HG03103 (cell line): ENCODE measurements around the gene SPTB.
A peak's percentile ranks its signal among the peaks of the same experiment; 100 is the strongest.
"Not testable (repeated sequence)": the region's sequence is repeated elsewhere in the genome, so short reads cannot be mapped to it uniquely, and the experiment has no call there.

Source experiments
- ATAC-seq: cut with Tn5 transposase; IDR thresholded peaks from one replicate; pipeline ENCODE4 v1.9.1; 2021; ENCODE audit warnings: low read depth; ENCODE audit not compliant: unreplicated experiment

Gene SPTB

GRCh38 chr14:64879635-64880220 lies at the start of gene SPTB:
Gene SPTB (minus strand): TSS chr14:64879907. CDS start chr14:64823094, 56,813 bp downstream.
- ATAC-seq: no peak

- no peak for ATAC-seq
These were observed 49.3 kb upstream of the SPTB start for GRCh38 chr14:64929014-64929359.

DNA sequence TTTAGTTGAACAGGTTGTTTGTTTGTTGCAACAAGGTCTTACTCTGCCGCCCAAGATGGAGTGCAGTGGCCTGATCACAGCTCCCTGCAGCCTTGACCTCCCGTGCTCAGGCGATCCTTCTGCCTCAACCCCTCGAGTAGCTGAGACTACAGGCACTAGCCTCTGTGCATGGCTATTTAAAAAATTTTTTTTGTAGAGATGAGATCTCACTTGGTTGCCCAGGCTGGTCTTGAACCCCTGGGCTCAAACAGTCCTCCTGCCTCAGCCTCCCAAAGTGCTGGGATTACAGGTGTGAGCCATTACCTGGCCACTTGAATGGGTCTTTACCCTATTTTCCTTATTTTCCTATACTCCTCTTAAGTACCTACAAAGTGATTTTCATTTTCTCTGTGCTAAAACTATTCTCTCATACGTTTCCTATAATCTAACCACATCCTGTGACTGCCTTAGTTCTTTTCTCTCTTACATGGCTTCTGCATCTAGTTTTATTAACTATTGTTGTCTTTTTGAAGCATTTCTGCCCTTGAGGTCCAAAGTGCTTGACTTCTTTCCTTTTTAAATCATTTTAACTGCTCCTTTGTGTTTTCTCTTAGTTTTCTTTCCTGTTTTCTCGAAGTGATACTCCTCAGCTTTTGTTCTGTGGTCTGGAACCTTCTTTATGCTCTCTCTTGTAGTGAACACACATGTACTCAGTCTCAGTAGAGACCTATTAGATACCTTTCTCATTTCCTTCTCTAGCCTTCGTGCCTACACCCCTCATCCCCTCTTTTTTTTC lies 48.7 kb upstream of the SPTB start:
- no peak for ATAC-seq

DNA sequence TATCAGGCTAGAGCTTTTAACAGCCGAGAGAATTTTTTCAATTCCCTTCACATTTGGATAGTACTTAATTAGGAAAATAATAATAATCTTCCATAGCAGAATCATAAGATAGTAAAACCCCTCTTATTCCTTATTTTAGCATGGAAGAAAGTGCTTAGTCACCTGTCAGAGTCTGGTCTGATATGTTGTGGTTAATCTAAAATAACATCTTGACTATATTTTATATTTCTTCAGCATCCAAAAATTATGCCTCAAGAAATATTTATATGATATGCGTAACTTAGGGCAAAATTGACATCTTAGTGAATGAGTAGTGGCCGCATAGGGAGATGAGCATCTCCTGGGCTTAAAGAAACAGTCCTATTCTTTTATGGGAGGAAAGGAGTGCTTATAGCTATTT lies 47.3 kb upstream of the SPTB start:
- ATAC-seq: no peak

DNA sequence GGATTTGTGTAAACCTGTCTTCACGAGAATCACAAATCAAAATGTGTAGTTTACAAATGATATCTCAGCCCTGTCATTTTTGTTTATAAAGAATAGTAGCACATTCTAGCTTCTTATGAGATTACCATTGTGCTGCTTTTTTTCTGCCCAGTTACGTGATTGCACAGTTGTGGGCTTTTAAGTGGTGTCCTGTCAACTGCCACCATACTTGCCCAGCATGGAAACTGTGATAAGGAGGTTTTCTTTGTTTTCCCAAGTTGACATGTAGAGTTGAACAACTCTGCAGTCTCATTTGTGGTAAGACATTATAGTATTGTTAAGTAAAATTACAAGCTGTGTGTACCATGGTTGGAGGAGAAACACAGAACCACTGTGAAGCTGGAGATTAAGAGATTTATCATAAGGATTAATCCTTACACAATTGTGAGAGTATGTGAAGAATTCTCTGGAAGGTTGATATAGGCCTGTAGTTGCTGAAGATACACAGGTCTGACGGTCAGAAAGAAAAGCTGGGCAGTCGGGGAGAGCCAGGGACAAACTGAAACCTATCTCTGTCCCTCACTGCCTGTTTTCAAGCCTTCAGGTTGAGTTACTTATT lies 46.8 kb upstream of the SPTB start:
- no peak for ATAC-seq

GRCh38 chr14:64923015-64923414 lies 43.3 kb upstream of the SPTB start:
- no peak for ATAC-seq

GRCh38 chr14:64920465-64920864 lies 40.8 kb upstream of the SPTB start:
- no peak for ATAC-seq

- ATAC-seq: no peak
These were observed 39.9 kb upstream of the SPTB start for GRCh38 chr14:64919618-64920017.

- ATAC-seq: no peak
These were observed 39.5 kb upstream of the SPTB start for GRCh38 chr14:64919215-64919614.

GRCh38 chr14:64918216-64918615 lies 38.5 kb upstream of the SPTB start:
- no peak for ATAC-seq

DNA sequence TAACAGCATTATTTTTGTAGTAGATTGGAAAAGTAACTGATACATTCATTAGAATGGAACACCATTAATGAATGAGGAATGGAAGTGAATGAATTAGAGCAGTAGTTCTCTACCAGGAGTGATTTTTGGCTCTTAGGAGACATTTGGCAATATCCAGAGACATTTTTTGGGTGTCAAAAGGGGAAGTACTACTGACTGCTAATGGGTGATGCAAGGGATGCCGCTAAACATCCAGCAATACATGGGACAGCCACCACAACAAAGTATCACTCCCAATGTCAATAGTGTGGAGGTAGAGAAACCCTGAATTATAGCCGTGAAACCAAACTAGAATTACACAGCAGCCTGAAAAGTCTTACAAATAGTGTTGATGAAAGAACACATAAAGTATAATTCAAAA lies 36.1 kb upstream of the SPTB start:
- ATAC-seq: no peak

DNA sequence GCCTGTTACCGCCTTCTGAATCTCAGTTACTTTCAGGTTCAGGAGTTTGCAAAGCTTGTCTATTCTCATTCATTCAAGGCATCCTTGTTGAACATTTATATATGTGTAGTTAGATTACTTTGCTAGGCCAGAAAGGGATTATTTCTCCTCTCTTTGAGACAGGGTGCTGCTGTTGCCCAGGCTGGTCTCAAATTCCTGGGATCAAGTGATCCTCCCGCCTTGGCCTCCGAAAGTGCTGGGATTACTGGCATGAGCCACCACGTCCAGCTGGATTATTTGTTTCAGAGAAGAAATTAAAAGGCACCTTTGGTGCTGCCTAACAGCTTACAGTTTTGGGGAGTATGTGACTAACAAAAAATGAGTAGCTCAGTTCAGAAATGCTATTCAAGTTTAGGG lies 35.3 kb upstream of the SPTB start:
- ATAC-seq: no peak

GRCh38 chr14:64914237-64915028 lies 34.7 kb upstream of the SPTB start, which contains the start of gene CHURC1:
Gene CHURC1 (plus strand): TSS chr14:64914455. CDS start chr14:64914496, 41 bp downstream.
- ATAC-seq: peak; percentile 96

- ATAC-seq: not testable (repeated sequence)
These were observed 33.8 kb upstream of the SPTB start for GRCh38 chr14:64913477-64913876.

DNA sequence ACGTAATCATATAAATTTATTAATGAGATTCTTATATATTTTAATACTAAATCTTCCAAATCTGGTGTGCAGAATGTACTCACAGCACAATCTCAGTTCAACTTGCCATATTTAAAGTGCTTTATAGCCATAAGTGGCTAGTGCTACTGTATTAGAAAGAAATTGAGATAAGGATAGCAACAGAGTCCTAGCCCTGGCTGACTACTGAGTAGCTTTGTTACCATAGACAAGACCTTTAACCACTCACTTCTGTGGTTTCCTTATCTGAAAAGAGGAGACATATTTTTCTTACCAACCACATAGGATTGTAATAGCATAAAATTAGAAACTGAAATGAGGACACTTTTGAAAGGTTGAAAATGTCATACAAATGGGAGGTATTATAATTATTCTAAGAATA lies 32.6 kb upstream of the SPTB start:
- ATAC-seq: no peak

DNA sequence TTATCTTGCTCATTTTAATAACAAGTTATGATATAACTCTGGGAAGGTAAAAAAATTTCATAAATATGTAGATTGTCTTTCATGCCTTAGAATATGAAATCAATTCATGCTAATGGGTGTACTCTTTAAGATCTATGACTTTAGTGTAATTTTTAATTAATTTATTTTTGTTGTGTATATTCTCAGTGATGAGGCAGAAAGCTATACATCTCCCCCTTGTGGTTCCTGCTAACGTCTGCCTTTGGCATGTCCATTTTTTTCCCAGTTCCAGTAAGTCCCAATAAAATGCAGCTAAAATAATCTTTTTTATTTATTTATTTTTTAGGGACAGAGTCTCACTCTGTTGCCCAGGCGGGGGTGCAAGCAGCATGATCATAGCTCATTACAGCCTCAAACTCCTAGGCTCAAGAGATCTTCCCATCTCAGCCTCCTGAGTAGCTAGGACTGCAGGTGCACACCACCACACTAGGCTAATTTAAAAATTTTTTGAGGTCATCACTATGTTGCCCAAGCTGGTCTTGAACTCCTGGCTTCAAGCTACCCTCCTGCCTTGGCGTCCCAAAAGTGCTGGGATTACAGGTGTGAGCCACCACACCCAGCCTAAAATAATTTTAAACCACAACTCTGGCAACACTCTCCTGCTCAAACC lies 31.3 kb upstream of the SPTB start:
- no peak for ATAC-seq

DNA sequence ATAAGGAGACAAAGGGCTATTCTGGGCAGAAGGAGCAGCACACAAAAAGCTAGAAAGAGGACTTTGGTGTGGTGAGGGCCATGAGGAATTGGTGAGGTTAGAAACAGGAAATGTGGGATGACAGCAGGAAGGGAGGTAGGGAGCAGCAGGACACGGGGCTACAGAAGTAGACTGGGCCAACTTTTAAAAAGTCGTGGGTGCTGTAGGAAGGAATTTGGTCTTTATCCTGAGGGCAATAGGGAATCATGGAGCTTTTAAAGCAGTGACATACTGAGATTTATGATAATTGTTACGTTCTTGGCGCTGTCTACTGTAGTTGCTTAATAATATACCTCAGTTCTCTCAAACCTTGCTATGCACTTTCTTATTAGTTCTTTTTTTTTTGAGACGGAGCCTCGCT lies 26.3 kb upstream of the SPTB start:
- no peak for ATAC-seq

GRCh38 chr14:64899958-64900357 lies 20.3 kb upstream of the SPTB start:
- no peak for ATAC-seq

DNA sequence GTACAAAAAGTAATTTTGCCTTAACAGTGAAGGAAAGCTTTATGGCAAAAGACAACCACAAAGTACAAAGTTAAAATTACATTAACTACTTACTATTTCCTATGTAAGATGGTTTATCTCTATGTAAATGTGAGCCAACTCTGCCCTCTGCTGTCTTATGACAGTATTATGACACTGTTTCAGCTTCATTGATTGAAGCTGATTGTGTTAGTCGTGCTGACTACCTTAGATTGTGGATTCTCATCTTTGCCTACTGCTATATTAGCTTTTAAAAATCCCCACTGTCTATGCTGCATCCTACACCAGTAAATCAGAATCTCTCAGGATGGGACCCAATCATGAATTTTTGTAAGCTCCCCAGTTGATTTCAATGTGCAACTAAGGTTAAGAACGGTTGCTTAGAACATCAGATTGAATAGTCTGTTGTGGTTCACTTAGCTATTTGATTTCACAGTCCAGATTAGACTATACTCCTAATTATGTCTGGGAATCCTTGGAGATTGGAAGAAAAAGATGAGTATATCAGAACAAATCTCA lies 12.2 kb upstream of the SPTB start:
- no peak for ATAC-seq

- ATAC-seq: no peak
These were observed 11.6 kb upstream of the SPTB start for GRCh38 chr14:64891173-64891838.
